Measurements from ENCODE around the gene EPHX1.

EPHX1 gene

DNA sequence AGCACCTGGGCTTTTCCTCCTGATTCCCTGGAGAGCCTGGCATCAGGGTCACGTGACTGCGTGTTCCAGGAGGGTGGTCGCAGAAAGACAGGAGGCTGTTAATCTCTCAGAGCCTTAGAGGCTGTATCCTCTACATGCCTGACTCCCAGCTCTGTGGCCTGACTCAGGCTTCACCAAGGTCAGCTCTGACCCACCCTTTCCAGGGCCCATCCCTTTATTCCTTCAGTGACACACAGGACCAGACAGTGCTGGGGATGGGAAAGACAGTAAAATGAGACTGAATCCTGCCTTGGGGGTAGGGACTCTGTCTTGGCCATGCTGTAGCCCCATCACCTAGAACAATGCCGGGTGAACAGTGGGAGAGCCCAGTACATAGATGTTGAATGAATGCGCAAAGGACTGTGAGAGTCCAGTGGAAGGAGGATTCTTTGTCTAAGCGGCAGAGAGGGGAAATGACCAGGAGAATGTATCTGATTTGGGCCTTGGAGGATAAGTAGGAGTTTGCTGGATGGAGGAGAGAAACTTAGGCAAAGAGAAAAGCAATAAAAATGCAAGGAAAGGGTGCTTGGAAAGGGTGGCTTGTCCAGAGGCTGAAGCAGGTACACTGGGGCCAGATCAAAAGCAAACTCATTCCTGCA, 33.0 kb downstream of the EPHX1 start:
- DNase-seq (ENCODE audit: low spot score), result no peak

DNA sequence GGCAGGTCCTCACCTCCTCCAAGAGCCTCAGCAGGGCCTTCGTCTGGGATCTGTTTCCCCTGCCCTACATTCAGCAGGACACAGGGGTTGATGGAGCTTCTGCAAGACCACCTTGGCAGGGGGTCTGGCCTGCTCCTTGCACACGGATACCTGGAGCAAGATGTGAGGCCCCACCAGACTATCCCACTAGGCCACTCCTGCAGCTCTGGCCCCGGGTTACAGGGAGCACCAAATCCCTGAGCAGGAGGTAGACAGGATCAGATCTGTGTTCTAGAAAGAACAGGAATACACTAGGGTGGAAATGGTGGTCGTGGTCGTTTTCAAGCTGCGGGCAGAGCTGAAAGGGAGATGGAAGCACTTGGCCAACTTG, 33.5 kb downstream of the EPHX1 start:
- DNase-seq (ENCODE audit: low spot score), result no peak

- DNase-seq (ENCODE audit: low spot score), result no peak
These were observed 34.5 kb downstream of the EPHX1 start for GRCh38 chr1:225844236-225845061.

- DNase-seq (ENCODE audit: low spot score), result no peak
These were observed 35.2 kb downstream of the EPHX1 start for GRCh38 chr1:225845097-225845496.

DNA sequence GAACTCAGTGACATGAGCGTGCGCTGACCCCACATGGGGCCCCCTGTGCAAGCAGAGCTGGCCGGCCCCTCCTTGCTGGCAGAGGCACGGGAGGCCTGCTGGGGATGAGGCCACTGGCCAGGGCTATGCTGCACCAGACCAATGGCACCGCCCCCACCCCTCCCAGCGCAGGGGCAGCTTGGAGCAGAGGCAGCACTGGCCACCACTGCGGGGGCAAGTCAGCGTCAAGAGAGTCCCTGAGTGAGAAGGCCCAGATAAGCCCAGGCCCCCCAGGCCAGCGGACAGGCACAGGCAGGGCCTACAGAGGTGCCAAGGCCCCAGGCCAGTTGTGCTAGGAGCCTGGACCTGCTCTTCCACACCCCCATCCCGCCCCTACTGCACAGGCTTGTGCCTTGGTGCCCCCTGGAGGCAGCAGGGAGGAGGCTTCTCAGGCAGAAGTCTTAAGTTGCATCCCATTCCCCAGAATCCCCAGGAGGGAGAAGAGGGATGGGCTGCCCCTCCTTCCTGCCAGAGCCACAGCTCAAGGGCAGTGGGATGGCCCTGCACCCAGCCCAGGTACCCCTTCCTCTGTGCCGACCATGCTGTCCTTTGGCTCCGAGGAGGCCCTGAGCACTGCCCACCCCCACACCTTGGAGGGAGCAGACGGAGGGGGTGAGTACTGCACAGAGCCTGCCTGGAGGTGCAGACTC, 35.8 kb downstream of the EPHX1 start:
- peak; percentile 89 for DNase-seq (ENCODE audit: low spot score)

GRCh38 chr1:225846331-225847310, 36.7 kb downstream of the EPHX1 start:
- DNase-seq (ENCODE audit: low spot score), result no peak

DNA sequence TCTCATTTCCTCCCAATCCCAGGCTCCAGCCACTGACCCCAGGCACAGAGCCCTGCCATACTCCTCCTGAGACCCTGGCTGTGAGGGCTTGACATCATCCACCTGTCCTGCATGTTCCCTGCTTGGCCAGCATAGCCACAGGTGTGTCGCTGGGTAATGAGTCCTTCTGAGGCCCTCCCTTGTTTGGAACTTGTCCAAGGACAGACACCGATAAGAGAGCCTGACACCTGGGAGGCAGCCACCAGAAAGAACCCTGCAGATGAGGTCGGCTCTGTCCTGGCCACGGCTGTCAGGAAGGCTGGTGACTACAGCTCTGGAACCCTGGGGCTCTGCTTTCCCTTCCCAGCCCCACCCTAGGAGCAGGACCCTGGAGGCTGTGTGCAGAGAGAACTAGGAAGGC, 37.7 kb downstream of the EPHX1 start:
- DNase-seq (ENCODE audit: low spot score), result no peak

- DNase-seq (ENCODE audit: low spot score), result no peak
These were observed 38.4 kb downstream of the EPHX1 start for GRCh38 chr1:225848030-225848955.

- DNase-seq (ENCODE audit: low spot score), result no peak
These were observed 40.0 kb downstream of the EPHX1 start for GRCh38 chr1:225849925-225850324.

DNA sequence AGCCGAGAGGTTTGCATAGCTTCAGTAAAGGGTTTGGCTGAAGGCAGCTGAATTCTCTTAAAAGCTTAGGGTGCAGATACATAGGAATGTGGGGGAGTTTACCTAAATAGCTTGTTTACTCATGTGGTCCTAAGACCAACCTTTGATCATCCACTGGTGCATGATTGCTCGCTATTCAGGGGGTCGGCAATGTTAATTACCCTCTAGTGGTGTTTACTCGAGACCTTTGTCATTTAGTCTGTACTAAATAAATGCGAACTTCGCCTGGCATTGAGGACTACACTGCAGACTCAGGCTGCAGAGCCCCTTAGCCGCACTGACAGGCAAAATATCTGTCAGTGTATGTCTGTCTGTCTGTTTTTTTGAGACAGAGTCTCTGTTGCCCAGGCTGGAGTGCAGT, 40.4 kb downstream of the EPHX1 start:
- DNase-seq (ENCODE audit: low spot score), result no peak

GRCh38 chr1:225851805-225852204, 41.9 kb downstream of the EPHX1 start:
- DNase-seq (ENCODE audit: low spot score), result no peak

GRCh38 chr1:225852413-225853124, 42.6 kb downstream of the EPHX1 start:
- DNase-seq (ENCODE audit: low spot score), result no peak

DNA sequence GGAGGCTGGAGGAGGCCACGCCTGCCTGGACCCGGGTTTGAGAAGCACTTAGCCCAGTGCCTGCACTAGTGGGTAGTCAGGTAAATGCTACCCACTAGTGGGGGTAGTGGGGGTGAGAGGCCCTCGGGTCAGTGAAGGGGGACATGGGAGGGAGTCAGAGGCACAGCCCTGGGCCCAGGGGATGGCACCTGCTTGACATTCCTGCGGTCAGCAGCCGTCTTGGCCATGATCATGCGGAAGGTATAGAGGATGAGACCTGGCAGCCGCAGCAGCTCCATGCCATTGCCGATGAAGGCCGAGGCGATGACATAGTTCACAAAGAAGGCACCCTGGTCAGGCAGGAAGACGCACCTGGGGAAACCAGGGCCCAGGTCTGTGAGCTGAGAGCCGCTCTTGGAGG, 43.5 kb downstream of the EPHX1 start:
- DNase-seq (ENCODE audit: low spot score), result no peak

DNA sequence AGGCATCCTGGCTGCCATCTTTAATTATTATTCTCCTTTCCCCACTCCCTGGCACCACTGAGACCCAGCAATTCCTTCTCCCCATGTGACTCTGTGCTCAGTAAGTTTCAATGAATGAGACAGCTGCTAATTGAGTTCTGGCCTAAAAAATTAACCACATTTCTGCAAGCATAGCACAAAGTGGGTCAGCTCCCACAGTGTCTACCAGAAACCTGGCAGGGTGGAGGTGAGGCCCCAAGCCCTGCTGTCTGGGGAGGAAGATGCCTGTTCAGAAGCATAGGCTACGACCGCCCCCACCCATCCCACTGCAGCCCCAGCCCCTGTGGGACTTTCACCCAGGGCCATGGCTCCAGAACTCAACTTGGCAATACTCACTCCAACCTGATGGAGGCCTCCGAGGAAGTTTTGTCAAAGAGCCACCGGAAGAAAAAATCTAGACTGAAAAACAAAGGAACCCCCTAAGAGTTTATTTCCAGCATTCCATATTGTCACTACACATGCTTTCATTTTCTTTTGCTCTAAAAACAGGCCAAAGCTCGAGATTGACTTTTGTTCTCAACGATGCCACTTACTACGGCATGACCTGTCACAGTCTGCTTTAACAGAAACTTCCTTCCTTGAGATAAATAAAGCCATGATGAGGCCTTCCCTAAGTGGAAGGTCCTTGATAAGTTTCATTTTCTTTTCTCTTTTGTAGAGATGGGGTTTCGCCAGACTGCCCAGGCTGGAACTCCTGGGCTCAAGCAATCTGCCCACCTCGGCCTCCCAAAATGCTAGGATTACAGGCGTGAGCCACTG, 45.8 kb downstream of the EPHX1 start:
- no peak for DNase-seq (ENCODE audit: low spot score)

DNA sequence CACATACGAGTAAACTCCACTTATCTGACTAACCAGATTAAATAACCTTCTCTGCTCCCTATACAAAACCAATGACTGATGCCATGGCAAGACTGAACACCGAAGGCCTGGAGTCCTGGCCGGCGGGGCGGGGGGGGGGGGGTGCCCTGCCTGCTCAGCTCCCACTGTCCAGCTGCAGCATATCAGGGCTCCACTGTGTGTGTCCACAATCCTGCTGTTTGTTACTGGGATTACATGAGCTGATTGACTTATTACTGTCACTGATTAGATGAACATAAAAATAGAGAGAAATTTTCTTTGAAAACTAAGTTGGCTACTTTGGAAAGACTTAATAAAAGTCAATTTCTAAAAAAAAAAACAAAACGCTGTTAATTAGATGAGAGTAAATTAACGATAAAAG, 47.3 kb downstream of the EPHX1 start:
- DNase-seq (ENCODE audit: low spot score), result no peak

DNA sequence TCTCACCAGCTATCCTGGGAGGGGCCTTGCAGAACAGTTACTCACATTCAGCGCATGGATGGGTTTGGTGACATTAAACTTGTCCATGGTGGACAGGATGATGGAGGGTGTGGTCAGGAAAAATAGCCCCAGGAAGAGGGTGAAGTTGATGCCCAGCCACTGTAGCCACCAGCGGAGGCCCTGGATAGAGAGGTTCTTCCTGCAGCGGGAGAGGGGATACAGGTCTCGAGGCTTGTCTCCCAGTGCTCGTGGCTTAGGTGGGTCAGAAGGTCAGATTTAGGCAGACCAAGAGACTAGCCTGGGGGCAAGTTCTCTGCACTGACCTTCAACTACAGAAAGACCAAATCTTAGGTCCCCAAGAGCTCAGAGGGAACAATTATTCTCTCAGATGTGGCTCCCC, 49.2 kb downstream of the EPHX1 start:
- no peak for DNase-seq (ENCODE audit: low spot score)

GRCh38 chr1:225860107-225860506, 50.2 kb downstream of the EPHX1 start:
- no peak for DNase-seq (ENCODE audit: low spot score)

- no peak for DNase-seq (ENCODE audit: low spot score)
These were observed 51.0 kb downstream of the EPHX1 start for GRCh38 chr1:225860876-225861441.
